WTC11 (cell line): ENCODE data around the gene CCDC69. TPM values are rescaled to one million over a fixed set of nuclear protein-coding genes. Genes with fewer than 3 reads are reported as not detected.

Experiments used
- ATAC-seq: fragments of 200-7000 bp; cut with Tn5 transposase; 2 replicates; pipeline ENCODE4 v1.10.0; 2021; ENCODE audit warnings: mild to moderate bottlenecking, moderate library complexity
- Bru-seq: library from RNA; stranded (reverse); fragments of 400-500 nt; gene quantifications from one replicate; lab custom pipeline; 2021; lab: Mats Ljungman, UMichigan
- CTCF ChIA-PET: fragments of 300-600 bp; sonication (Branson Sonifier 250); formaldehyde crosslinking; loops from one replicate; lab custom pipeline; 2021; ENCODE audit warnings: antibody characterized with exemption; lab: Charles Lee
- POLR2A ChIA-PET: fragments of 350-600 bp; sonication (Branson Sonifier 250); formaldehyde crosslinking; loops from one replicate; lab custom pipeline; 2021; ENCODE audit warnings: antibody characterized with exemption; lab: Charles Lee
- DNase-seq: peaks from one replicate; pipeline ENCODE4 v3.0.0; 2021; ENCODE audit warnings: low spot score
- H3K27ac Mint-ChIP-seq: 2 replicates; pipeline ENCODE4 v1.8.0; 2021; ENCODE audit warnings: mixed read lengths
- H3K27me3 Mint-ChIP-seq: 2 replicates; pipeline ENCODE4 v1.8.0; 2021; ENCODE audit warnings: low read depth, mild to moderate bottlenecking, moderate library complexity, mixed read lengths
- H3K36me3 Mint-ChIP-seq: 2 replicates; pipeline ENCODE4 v1.8.0; 2021; ENCODE audit warnings: mixed read lengths
- H3K4me1 Mint-ChIP-seq: 2 replicates; pipeline ENCODE4 v1.8.0; 2022; ENCODE audit warnings: mixed read lengths
- H3K4me3 Mint-ChIP-seq: 2 replicates; pipeline ENCODE4 v1.8.0; 2021; ENCODE audit warnings: mild to moderate bottlenecking, moderate library complexity, mixed read lengths
- H3K9me3 Mint-ChIP-seq: 2 replicates; pipeline ENCODE4 v1.8.0; 2021; ENCODE audit warnings: mixed read lengths
- ATF1 ChIP-seq: sonication (generic); formaldehyde crosslinking; IDR thresholded peaks from 2 replicates; pipeline ENCODE4 v1.8.1; 2023; ENCODE audit warnings: mild to moderate bottlenecking, moderate library complexity, missing genetic modification reagents
- CREM ChIP-seq: sonication (generic); formaldehyde crosslinking; IDR thresholded peaks from 2 replicates; pipeline ENCODE4 v1.8.1; 2022; ENCODE audit warnings: mild to moderate bottlenecking, missing genetic modification reagents, moderate library complexity
- CTCF ChIP-seq: fragments of 200-600 bp; IDR thresholded peaks from 2 replicates; pipeline ENCODE4 v1.8.0; 2022; ENCODE audit warnings: antibody characterized with exemption
- ELF4 ChIP-seq: sonication (generic); formaldehyde crosslinking; IDR thresholded peaks from 2 replicates; pipeline ENCODE4 v1.8.1; 2022; ENCODE audit warnings: low read depth, mild to moderate bottlenecking, moderate library complexity, missing genetic modification reagents
- ETV6 ChIP-seq: sonication (generic); formaldehyde crosslinking; IDR thresholded peaks from 2 replicates; pipeline ENCODE4 v1.8.1; 2022; ENCODE audit warnings: mild to moderate bottlenecking, missing genetic modification reagents
- FOXP4 ChIP-seq: sonication (generic); formaldehyde crosslinking; IDR thresholded peaks from 2 replicates; pipeline ENCODE4 v1.8.0; 2022; ENCODE audit warnings: mild to moderate bottlenecking, missing genetic modification reagents
- GRHL2 ChIP-seq: fragments of 250-450 bp; sonication (Bioruptor Pico); IDR thresholded peaks from 2 replicates; pipeline ENCODE4 v1.8.0; 2022; ENCODE audit warnings: mild to moderate bottlenecking, moderate library complexity; ENCODE audit not compliant: insufficient replicate concordance, severe bottlenecking
- GTF2I ChIP-seq: fragments of 250-450 bp; sonication (Bioruptor Pico); conservative IDR thresholded peaks from 2 replicates; pipeline ENCODE4 v1.4.0; 2021; ENCODE audit warnings: mild to moderate bottlenecking
- IRF1 ChIP-seq: sonication (generic); formaldehyde crosslinking; IDR thresholded peaks from 2 replicates; pipeline ENCODE4 v1.8.0; 2023; ENCODE audit warnings: missing genetic modification reagents
- JAZF1 ChIP-seq: fragments of 250-450 bp; sonication (Bioruptor Pico); IDR thresholded peaks from 2 replicates; pipeline ENCODE4 v1.9.0; 2021; ENCODE audit warnings: moderate library complexity, mild to moderate bottlenecking, inconsistent platforms
- MXD4 ChIP-seq: fragments of 250-450 bp; sonication (Bioruptor Pico); IDR thresholded peaks from 2 replicates; pipeline ENCODE4 v1.8.0; 2021; ENCODE audit warnings: mild to moderate bottlenecking, moderate library complexity, borderline replicate concordance
- NFE2L1 ChIP-seq: sonication (generic); formaldehyde crosslinking; IDR thresholded peaks from 2 replicates; pipeline ENCODE4 v1.8.1; 2023; ENCODE audit warnings: missing genetic modification reagents
- NR2C2 ChIP-seq: sonication (generic); formaldehyde crosslinking; IDR thresholded peaks from 2 replicates; pipeline ENCODE4 v1.8.0; 2022; ENCODE audit warnings: mild to moderate bottlenecking, missing genetic modification reagents
- NR3C1 ChIP-seq: sonication (generic); formaldehyde crosslinking; conservative IDR thresholded peaks from 2 replicates; pipeline ENCODE4 v1.8.1; 2023; ENCODE audit warnings: low read depth, mild to moderate bottlenecking, missing genetic modification reagents
- OVOL2 ChIP-seq: fragments of 250-450 bp; sonication (Bioruptor Pico); IDR thresholded peaks from 2 replicates; pipeline ENCODE4 v1.9.0; 2021; ENCODE audit warnings: mild to moderate bottlenecking, borderline replicate concordance
- SMAD3 ChIP-seq: sonication (generic); formaldehyde crosslinking; IDR thresholded peaks from 2 replicates; pipeline ENCODE4 v1.8.0; 2022; ENCODE audit warnings: missing genetic modification reagents, mild to moderate bottlenecking, borderline replicate concordance
- SMAD4 ChIP-seq: sonication (generic); formaldehyde crosslinking; IDR thresholded peaks from 2 replicates; pipeline ENCODE4 v1.8.0; 2022; ENCODE audit warnings: mild to moderate bottlenecking, missing genetic modification reagents
- TCF7 ChIP-seq: sonication (generic); formaldehyde crosslinking; IDR thresholded peaks from 2 replicates; pipeline ENCODE4 v1.8.0; 2022; ENCODE audit warnings: mild to moderate bottlenecking, low read depth, missing genetic modification reagents, moderate library complexity
- USF1 ChIP-seq: sonication (generic); formaldehyde crosslinking; IDR thresholded peaks from 2 replicates; pipeline ENCODE4 v1.8.0; 2022; ENCODE audit warnings: mild to moderate bottlenecking, missing genetic modification reagents
- ZNF263 ChIP-seq: sonication (generic); formaldehyde crosslinking; IDR thresholded peaks from 2 replicates; pipeline ENCODE4 v1.8.1; 2022; ENCODE audit warnings: low read depth, mild to moderate bottlenecking, moderate library complexity, missing genetic modification reagents
- ZSCAN18 ChIP-seq: fragments of 250-450 bp; sonication (Bioruptor Pico); IDR thresholded peaks from 2 replicates; pipeline ENCODE4 v2.1.2; 2022; ENCODE audit warnings: mild to moderate bottlenecking, moderate library complexity
- long read RNA-seq, 3 experiments: library from RNA in 1 of 3; library from capped mRNA in 1 of 3; library from polyadenylated mRNA in 1 of 3; unstranded in 2 of 3; stranded (forward) in 1 of 3; transcript quantifications; one replicate each; pipeline ENCODE4 v2.0.0, GENCODE V29; 2021
- total RNA-seq: library from RNA; stranded (reverse); gene quantifications from 3 replicates; pipeline ENCODE4 v1.2.3, GENCODE V29; 2021
- TF ChIP-seq, protein P1 (sequence below): sonication (generic); formaldehyde crosslinking; IDR thresholded peaks from 2 replicates; pipeline ENCODE4 v1.8.1; 2022; ENCODE audit warnings: missing genetic modification reagents, borderline replicate concordance
- TF ChIP-seq, protein P2 (sequence below): sonication (generic); formaldehyde crosslinking; IDR thresholded peaks from 2 replicates; pipeline ENCODE4 v1.8.1; 2023; ENCODE audit warnings: mild to moderate bottlenecking, missing genetic modification reagents, borderline replicate concordance

CCDC69 gene
- 8.2 to 12.4 TPM (median 8.6 TPM) in 3 replicates for total RNA-seq
- percentile 48 among the genes with signal in this experiment for Bru-seq, nascent RNA
- long read RNA-seq, experiment 1, transcript CCDC69-201 (9 exons, 3,451 nt): major isoform, 36 of 46 reads
- long read RNA-seq, experiment 1, partial matches to known transcripts: 6 of 46 reads
- long read RNA-seq, experiment 1, other reads (novel, unspliced or antisense): 4 of 46 reads
- long read RNA-seq, experiment 2, partial matches to known transcripts: 1 of 13 reads
- long read RNA-seq, experiment 2, other reads (novel, unspliced or antisense): 9 of 13 reads
- long read RNA-seq, experiment 3, partial matches to known transcripts: 0 of 3 reads
- long read RNA-seq, experiment 3, other reads (novel, unspliced or antisense): 1 of 3 reads

- ATAC-seq (peak; percentile 91), DNase-seq (peak; percentile 79)
- peak within 1 kb of the TSS; percentile 78 for H3K4me3 Mint-ChIP-seq
- peaks cover 25% of the 10 kb centered on the region for H3K4me1 Mint-ChIP-seq
- H3K36me3 Mint-ChIP-seq: no peaks in the 10 kb centered on the region
- H3K27ac Mint-ChIP-seq: no peak within 1 kb of the TSS
- no peaks in the 10 kb centered on the region; the same call in 1 of the 2 replicates for H3K27me3 Mint-ChIP-seq
- POLR2A ChIA-PET: interaction anchor here (0.7 to 2.1 kb wide), 7 partner anchors 10 to 109 kb away, joined by 3 to 22 read pairs (median 5); partner anchors contain the start of genes ANXA6 and GM2A
- CTCF ChIA-PET: interaction anchor here (0.5 to 3.2 kb wide), 23 partner anchors 10 to 224 kb away, joined by 3 to 41 read pairs (median 5); partner anchors contain the start of genes GM2A and SLC36A1
- 0 out of 2 replicates have a peak, but pooled peaks cover 4% of the 10 kb centered on the region for H3K9me3 Mint-ChIP-seq
- TF ChIP-seq NR3C1 (CRISPR knock-in tag): no peak
- TF ChIP-seq MXD4 (CRISPR knock-in tag): no peak
- TF ChIP-seq ELF4 (CRISPR knock-in tag): no peak
- TF ChIP-seq, protein P1, sequence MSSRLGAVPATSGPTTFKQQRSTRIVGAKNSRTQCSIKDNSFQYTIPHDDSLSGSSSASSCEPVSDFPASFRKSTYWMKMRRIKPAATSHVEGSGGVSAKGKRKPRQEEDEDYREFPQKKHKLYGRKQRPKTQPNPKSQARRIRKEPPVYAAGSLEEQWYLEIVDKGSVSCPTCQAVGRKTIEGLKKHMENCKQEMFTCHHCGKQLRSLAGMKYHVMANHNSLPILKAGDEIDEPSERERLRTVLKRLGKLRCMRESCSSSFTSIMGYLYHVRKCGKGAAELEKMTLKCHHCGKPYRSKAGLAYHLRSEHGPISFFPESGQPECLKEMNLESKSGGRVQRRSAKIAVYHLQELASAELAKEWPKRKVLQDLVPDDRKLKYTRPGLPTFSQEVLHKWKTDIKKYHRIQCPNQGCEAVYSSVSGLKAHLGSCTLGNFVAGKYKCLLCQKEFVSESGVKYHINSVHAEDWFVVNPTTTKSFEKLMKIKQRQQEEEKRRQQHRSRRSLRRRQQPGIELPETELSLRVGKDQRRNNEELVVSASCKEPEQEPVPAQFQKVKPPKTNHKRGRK: no peak
- TF ChIP-seq, protein P2, sequence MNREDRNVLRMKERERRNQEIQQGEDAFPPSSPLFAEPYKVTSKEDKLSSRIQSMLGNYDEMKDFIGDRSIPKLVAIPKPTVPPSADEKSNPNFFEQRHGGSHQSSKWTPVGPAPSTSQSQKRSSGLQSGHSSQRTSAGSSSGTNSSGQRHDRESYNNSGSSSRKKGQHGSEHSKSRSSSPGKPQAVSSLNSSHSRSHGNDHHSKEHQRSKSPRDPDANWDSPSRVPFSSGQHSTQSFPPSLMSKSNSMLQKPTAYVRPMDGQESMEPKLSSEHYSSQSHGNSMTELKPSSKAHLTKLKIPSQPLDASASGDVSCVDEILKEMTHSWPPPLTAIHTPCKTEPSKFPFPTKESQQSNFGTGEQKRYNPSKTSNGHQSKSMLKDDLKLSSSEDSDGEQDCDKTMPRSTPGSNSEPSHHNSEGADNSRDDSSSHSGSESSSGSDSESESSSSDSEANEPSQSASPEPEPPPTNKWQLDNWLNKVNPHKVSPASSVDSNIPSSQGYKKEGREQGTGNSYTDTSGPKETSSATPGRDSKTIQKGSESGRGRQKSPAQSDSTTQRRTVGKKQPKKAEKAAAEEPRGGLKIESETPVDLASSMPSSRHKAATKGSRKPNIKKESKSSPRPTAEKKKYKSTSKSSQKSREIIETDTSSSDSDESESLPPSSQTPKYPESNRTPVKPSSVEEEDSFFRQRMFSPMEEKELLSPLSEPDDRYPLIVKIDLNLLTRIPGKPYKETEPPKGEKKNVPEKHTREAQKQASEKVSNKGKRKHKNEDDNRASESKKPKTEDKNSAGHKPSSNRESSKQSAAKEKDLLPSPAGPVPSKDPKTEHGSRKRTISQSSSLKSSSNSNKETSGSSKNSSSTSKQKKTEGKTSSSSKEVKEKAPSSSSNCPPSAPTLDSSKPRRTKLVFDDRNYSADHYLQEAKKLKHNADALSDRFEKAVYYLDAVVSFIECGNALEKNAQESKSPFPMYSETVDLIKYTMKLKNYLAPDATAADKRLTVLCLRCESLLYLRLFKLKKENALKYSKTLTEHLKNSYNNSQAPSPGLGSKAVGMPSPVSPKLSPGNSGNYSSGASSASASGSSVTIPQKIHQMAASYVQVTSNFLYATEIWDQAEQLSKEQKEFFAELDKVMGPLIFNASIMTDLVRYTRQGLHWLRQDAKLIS (CRISPR knock-in tag): no peak
- peak; percentile 29; the same call in 1 of the 2 replicates for TF ChIP-seq USF1 (CRISPR knock-in tag)
- no peak for TF ChIP-seq CTCF
- TF ChIP-seq NR2C2: no peak
- TF ChIP-seq ATF1 (CRISPR knock-in tag): no peak
- no peak for TF ChIP-seq GRHL2
- no peak for TF ChIP-seq TCF7 (CRISPR knock-in tag)
- TF ChIP-seq ETV6 (CRISPR knock-in tag): no peak
- no peak for TF ChIP-seq SMAD3 (CRISPR knock-in tag)
- no peak for TF ChIP-seq ZNF263 (CRISPR knock-in tag)
- TF ChIP-seq OVOL2 (CRISPR knock-in tag): no peak
- no peak for TF ChIP-seq IRF1 (CRISPR knock-in tag)
- TF ChIP-seq JAZF1: no peak
- TF ChIP-seq NFE2L1: no peak
- peak; percentile 83 for TF ChIP-seq GTF2I (CRISPR knock-in tag)
- no peak for TF ChIP-seq SMAD4 (CRISPR knock-in tag)
- TF ChIP-seq ZSCAN18: no peak
- no peak; the same call in 1 of the 2 replicates for TF ChIP-seq FOXP4 (CRISPR knock-in tag)
- no peak for TF ChIP-seq CREM (CRISPR knock-in tag)
Observed at GRCh38 chr5:151223447-151224264, at the start of gene CCDC69. TSS of gene CCDC69 (minus strand) at chr5:151224092. CDS start at chr5:151223970, 122 bp downstream.
